Cardiac septum (tissue), 1 donor: ENCODE results near the gene CA10. TPM values are rescaled to one million over a fixed set of nuclear protein-coding genes. Genes with fewer than 3 reads are reported as not detected.

ENCODE experiments used
- DNase-seq: peaks from one replicate; pipeline ENCODE4 v3.0.0-alpha.2; 2020; ENCODE audit warnings: low spot score
- intact Hi-C: fragments of 100-400 bp; cut with DNase I; formaldehyde crosslinking; loops from one replicate; pipeline ENCODE4 v1.14.0; 2022
- total RNA-seq: library from RNA; stranded (reverse); fragmentation: NEBNext Ultra II Directional; extraction: Animal tissue kit (Norgen Biotek cat#: 25700); gene quantifications from one replicate; pipeline ENCODE4 v1.2.1, GENCODE V29; 2021
- donor health status: DM: no; HTN: no; CAD: no.

The CA10 gene
- total RNA-seq, 1 donor from 2014 or later, result not detected

DNA sequence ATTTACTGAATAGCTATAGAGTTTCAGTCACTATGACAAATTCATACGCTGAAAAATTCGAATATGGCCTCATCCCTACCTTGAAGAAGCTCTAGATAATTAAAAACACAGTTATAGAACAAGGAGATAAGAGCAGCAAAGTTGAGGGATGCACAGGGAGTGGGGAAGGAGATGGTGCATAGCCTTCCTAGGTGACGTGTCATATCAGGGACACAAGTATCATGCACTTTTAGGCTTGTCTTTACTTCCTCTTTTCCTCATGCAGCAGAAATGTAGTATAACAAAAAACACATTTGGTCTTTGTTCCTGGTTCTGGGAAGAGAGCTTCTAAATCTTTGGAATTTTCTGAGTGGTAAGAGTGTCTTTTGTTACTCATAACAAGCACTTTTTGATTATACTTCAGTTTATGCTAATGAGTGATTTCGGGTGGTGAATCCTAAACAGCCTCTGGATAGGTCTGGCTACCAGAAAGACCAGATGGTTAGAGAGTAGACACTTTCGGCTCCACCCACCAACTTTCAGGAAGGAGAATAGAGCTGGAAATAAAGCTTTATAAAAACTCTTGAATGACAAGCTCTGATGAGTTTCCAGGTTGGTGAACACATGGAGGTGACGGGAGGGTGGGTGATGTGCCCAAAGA lies 556.8 kb downstream of the CA10 start:
- intact Hi-C loops, result no loop called here
- no peak for DNase-seq

DNA sequence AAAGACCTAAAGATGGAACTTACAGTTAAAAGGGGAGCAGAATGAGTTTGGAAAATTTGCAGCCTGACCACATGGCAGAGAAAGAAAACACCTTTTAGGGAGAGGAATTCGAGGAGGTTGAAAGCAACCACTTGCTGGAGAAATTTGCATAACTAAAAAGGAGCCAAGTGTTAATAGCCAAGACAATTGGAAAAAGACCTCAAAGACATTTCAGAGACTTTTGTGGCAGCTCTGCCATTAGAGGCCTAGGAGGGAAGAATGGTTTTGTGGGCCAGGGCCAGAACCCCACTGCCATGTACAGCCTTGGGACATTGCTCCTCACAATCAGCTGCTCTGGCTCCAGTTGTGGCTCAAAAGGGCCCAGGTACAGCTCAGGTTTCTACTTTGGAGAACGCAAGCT lies 559.7 kb downstream of the CA10 start:
- DNase-seq, result no peak
- intact Hi-C loops, result no loop called here

DNA sequence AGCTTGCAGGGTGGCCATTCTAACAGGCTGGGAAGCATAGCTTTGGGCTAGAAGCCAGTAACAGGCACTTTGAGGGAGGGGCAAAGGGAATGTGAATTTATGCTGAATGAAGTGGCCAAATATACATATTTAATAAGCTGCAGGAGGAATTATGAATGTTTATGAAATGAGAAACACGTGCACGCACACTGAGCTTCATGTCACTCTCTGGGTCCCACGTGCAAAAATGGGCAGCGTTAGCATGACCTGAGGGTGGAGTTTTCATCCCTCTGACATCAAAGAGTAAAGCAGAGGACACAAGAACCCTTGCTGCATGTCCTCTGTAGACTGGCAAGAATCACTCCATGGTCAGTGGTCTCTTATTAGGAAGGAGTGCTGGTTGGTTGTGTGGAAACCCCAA lies 561.2 kb downstream of the CA10 start:
- intact Hi-C loops, result no loop called here
- DNase-seq, result no peak

DNA sequence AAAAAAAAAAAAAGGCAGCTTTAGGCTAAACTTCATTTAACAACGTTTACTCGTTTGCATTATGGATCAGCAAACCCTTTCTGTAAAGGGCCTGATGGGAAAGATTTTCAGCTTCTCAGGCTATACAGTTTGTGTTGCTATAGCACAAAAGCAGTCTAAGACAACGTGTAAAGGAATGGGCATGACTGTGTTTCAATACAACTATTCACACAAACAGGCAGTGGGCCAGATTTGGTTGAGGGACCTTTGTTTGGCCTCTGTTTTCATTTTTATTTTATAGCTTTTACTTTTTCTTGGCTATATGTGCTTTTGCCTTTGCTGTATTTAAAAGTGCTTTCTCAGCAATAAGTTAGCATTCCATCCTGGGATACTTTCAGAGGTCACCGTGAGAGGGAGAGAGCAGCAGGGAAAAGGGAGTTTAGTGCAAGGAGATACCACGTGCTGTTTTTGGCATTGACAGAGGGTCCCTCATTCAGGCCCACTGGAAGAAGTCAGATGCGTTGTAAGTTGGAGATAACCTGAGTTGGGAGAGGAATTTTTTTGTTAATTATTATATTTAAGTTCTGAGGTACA lies 562.6 kb downstream of the CA10 start:
- DNase-seq, result no peak
- intact Hi-C loops, result no loop called here

DNA sequence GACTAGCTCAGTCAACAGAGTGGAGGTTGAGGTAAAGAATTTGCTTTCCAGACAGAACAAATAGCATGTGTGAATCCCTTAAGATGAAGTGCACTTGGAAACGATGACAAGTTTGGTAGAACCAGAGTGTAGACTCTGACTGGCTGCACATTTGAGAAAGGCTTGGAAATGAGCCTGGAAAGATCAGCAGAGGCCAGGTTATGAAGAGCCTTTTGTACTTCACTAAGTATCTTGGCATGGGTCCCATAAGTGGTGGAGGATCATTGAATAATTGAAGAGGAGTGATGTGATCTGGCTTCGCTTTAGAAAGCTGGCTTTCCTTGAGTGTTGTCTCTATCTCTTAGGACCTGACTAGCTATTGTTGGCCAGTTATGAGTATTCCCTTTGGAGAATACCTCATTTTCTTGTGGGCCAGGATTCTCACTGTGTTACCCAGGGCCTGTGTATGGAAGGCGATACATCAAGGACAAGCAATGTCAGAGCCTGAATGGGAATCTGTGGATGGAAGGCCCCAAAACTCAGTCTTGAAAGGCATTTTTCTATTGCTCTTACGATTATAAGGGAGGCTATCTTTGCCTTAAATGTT lies 568.4 kb downstream of the CA10 start:
- intact Hi-C loops, result no loop called here
- DNase-seq, result no peak

DNA sequence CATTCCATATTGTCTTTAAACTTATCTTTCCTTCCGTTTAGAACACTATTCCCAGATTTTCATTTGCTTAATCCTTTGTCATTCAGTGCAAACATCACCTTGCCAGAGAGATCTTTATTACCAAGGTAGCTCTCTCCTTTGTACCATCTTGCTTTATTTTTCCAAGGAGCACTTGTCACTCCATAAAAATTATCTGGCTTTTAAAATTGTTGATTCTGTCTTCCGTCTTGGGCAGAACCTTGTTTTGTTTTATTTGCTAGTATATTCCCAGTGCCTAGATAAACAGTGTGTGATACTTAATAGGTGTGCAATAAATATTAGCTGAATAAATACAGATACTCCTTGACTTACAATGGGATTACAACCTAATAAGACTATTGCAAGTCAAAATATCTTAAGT lies 570.5 kb downstream of the CA10 start:
- no peak for DNase-seq
- intact Hi-C loops, result loop anchor here (10.0 kb wide), 2 partner anchors 47 to 157 kb away; no protein-coding TSS in a partner anchor

DNA sequence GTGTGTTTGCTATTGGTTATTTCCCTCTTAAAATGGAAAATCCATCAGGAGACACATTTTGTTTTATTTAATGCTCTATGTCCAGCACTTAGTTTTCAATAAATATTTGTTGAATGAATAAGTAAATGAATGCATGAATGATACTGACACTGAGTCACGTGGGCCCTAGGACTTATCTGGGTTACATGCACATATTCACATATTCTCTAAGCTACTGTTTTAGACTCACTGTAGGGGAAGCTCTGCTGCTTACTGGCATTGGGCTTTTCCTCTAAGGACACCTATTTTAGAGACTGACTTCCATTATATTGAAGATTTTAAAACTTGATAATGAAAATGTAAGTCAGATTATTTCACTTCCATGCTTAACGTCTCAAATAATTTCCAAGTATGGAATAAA lies 571.0 kb downstream of the CA10 start:
- intact Hi-C loops, result loop anchor here (10.0 kb wide), 2 partner anchors 47 to 157 kb away; no protein-coding TSS in a partner anchor
- no peak for DNase-seq

- no peak for DNase-seq
- intact Hi-C loops, result loop anchor here (10.0 kb wide), 2 partner anchors 49 to 159 kb away; no protein-coding TSS in a partner anchor
These were observed 572.9 kb downstream of the CA10 start for GRCh38 chr17:51585514-51586104.

GRCh38 chr17:51580869-51581268 lies 577.6 kb downstream of the CA10 start:
- intact Hi-C loops, result loop anchor here (10.0 kb wide), 2 partner anchors 54 to 164 kb away; no protein-coding TSS in a partner anchor
- DNase-seq, result no peak
